Fibroblast of lung (primary cell): Measurements from ENCODE around the gene CSF1R. TPM values are rescaled to one million over a fixed set of nuclear protein-coding genes. Genes with fewer than 3 reads are reported as not detected.

ENCODE experiments used
- DNase-seq, 2 donors: peaks; one replicate each; pipeline versions ENCODE4 v3.0.0 to v3.0.0-alpha.2; 2010; ENCODE audit warnings: low read depth in 2 of 2
- H2AFZ ChIP-seq: 2 replicates; pipeline ENCODE4 v1.5.1; 2012; ENCODE audit warnings: low read length, control low read depth, inconsistent platforms
- H3K27ac ChIP-seq: 2 replicates; pipeline ENCODE4 v1.5.1; 2011; ENCODE audit warnings: low read length, control low read depth; ENCODE audit not compliant: insufficient read depth
- H3K27me3 ChIP-seq: 2 replicates; pipeline ENCODE4 v1.5.1; 2011; ENCODE audit warnings: mild to moderate bottlenecking, low read length; ENCODE audit not compliant: control insufficient read depth, insufficient read depth
- H3K36me3 ChIP-seq: 2 replicates; pipeline ENCODE4 v1.5.1; 2011; ENCODE audit warnings: low read length; ENCODE audit not compliant: control insufficient read depth, insufficient read depth
- H3K4me1 ChIP-seq: 2 replicates; pipeline ENCODE4 v1.5.1; 2011; ENCODE audit warnings: low read length; ENCODE audit not compliant: control insufficient read depth, insufficient read depth; ENCODE audit errors: extremely low read depth
- H3K4me2 ChIP-seq: 2 replicates; pipeline ENCODE4 v1.5.1; 2011; ENCODE audit warnings: low read length, control low read depth; ENCODE audit not compliant: insufficient read depth; ENCODE audit errors: extremely low read depth
- H3K4me3 ChIP-seq, 4 experiments: fragments of 200-600 bp in 1 of 4; sonication (generic) in 1 of 4; replicated peaks in 1 of 4; 2 replicates each; pipeline ENCODE4 v1.5.1; 2011 to 2016; ENCODE audit warnings: low read length in 4 of 4, low read depth in 3 of 4, mild to moderate bottlenecking in 3 of 4, control low read depth in 2 of 4, inconsistent platforms in 1 of 4, mixed read lengths in 1 of 4; ENCODE audit not compliant: insufficient read depth in 1 of 4; ENCODE audit errors: control extremely low read depth in 1 of 4
- H3K79me2 ChIP-seq: 2 replicates; pipeline ENCODE4 v1.5.1; 2012; ENCODE audit warnings: mild to moderate bottlenecking, low read length, inconsistent platforms; ENCODE audit not compliant: control insufficient read depth, insufficient read depth
- H3K9ac ChIP-seq: 2 replicates; pipeline ENCODE4 v1.5.1; 2011; ENCODE audit warnings: mild to moderate bottlenecking, low read length, control low read depth; ENCODE audit not compliant: insufficient read depth
- H3K9me3 ChIP-seq: 2 replicates; pipeline ENCODE4 v1.5.1; 2012; ENCODE audit warnings: low read depth, low read length; ENCODE audit not compliant: control insufficient read depth, insufficient read depth
- H4K20me1 ChIP-seq: 2 replicates; pipeline ENCODE4 v1.5.1; 2011; ENCODE audit warnings: low read length; ENCODE audit not compliant: control insufficient read depth, insufficient read depth; ENCODE audit errors: extremely low read depth
- EZH2 ChIP-seq: IDR thresholded peaks from 2 replicates; pipeline ENCODE4 v1.5.1; 2012; ENCODE audit warnings: low read length, control low read depth, mild to moderate bottlenecking; ENCODE audit errors: missing control alignments
- polyA plus RNA-seq, 2 donors: library from polyadenylated mRNA; depleted of rRNA in 1 of 2; stranded (reverse) in 1 of 2; unstranded in 1 of 2; fragments of >200 nt; gene quantifications; 2 replicates each; pipeline ENCODE4 v1.2.1, GENCODE V29; 2011 to 2012; ENCODE audit warnings: missing spikeins in 1 of 2
- total RNA-seq: library from RNA; depleted of rRNA; stranded (reverse); fragments of >200 nt; gene quantifications from 2 replicates; pipeline ENCODE4 v1.2.1, GENCODE V29; 2014
- TF ChIP-seq, protein P1 (sequence below), 2 donors: IDR thresholded peaks in 1 of 2; conservative IDR thresholded peaks in 1 of 2; 1 replicate in 1 of 2; 2 replicates in 1 of 2; pipeline ENCODE4 v1.5.1; 2011 to 2012; ENCODE audit warnings: low read length in 2 of 2, control low read depth in 1 of 2, inconsistent platforms in 1 of 2, low read depth in 1 of 2, mild to moderate bottlenecking in 1 of 2

Gene CSF1R
- total and polyA plus RNA-seq, 2 donors (not counting 1 experiment from before 2014, with no cell fraction given), result 0.07 TPM; not detected in 1

DNA sequence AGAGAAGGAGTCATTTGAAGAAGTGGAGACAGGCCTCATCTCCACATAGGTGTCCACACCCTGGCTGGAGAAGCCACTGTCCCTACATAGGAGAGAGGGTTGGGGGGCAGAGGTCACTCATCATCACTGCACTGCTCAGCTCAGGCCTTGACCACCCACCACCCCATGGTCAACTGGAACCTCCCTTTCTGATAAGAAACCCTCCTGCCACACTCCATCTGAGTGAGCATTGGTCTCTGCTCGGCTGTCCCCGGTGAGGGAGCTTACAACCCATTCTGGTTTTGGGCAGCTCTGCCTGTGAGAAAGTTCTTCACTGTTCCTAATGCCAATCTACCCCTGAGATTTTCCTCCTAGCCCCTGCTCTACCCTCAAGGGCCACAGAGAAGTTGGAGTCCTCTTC, 28.8 kb downstream of the CSF1R start:
- TF ChIP-seq EZH2, result no peak
- TF ChIP-seq, protein P1, sequence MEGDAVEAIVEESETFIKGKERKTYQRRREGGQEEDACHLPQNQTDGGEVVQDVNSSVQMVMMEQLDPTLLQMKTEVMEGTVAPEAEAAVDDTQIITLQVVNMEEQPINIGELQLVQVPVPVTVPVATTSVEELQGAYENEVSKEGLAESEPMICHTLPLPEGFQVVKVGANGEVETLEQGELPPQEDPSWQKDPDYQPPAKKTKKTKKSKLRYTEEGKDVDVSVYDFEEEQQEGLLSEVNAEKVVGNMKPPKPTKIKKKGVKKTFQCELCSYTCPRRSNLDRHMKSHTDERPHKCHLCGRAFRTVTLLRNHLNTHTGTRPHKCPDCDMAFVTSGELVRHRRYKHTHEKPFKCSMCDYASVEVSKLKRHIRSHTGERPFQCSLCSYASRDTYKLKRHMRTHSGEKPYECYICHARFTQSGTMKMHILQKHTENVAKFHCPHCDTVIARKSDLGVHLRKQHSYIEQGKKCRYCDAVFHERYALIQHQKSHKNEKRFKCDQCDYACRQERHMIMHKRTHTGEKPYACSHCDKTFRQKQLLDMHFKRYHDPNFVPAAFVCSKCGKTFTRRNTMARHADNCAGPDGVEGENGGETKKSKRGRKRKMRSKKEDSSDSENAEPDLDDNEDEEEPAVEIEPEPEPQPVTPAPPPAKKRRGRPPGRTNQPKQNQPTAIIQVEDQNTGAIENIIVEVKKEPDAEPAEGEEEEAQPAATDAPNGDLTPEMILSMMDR (conservative IDR thresholded peaks at IDR 0.05 in 1 of 2, IDR thresholded peaks at IDR 0.05 in 1 of 2; ENCODE audit: low read depth in 1 of 2, low read length in 2 of 2), result no peak
- H2AFZ ChIP-seq, result no peak overlapping the region
- no peak overlapping the region for H3K9ac ChIP-seq
- no peak overlapping the region for H3K4me2 ChIP-seq
- no peaks in the 10 kb centered on the region for H3K79me2 ChIP-seq
- H4K20me1 ChIP-seq, result no peaks in the 10 kb centered on the region
- peaks cover 2% of the 10 kb centered on the region for H3K36me3 ChIP-seq
- no peak for DNase-seq
- H3K27ac ChIP-seq, result no peak overlapping the region
- H3K4me3 ChIP-seq, result no peak overlapping the region
- no peaks in the 10 kb centered on the region for H3K27me3 ChIP-seq
- H3K9me3 ChIP-seq, result no peaks in the 10 kb centered on the region
- peaks cover 11% of the 10 kb centered on the region for H3K4me1 ChIP-seq

DNA sequence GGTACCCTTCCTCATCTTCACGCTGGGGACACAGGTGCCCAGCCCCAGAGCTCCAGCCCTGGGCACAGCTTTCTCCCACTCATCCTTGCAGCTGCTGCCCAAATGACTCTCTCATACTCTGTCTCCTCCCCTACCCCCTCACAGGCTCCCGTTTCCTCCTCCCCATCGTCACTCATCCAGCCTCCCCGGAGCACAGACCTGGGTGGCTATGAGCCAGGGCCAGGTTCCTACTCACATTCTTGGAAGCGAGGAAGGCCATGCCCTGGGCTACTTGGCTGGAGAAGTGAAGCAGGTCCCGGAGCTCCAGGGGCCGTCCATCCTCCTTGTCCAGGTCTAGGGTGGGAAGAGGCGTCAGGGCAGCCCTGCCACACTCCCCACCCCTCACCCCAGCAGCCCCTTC, 29.3 kb downstream of the CSF1R start:
- Histone ChIP-seq H3K9ac (no peak overlapping the region), H3K36me3 (peaks cover 6% of the 10 kb centered on the region), H3K9me3 (no peaks in the 10 kb centered on the region), H2AFZ (no peak overlapping the region), H3K27me3 (no peaks in the 10 kb centered on the region), H3K4me1 (peaks cover 12% of the 10 kb centered on the region), H3K79me2 (no peaks in the 10 kb centered on the region), H3K4me2 (no peak overlapping the region), H3K4me3 (no peak overlapping the region), H3K27ac (no peak overlapping the region), H4K20me1 (no peaks in the 10 kb centered on the region)
- no peak for DNase-seq
- no peak for TF ChIP-seq EZH2
- TF ChIP-seq, protein P1 (conservative IDR thresholded peaks at IDR 0.05 in 1 of 2, IDR thresholded peaks at IDR 0.05 in 1 of 2; ENCODE audit: low read depth in 1 of 2, low read length in 2 of 2), result no peak

- Histone ChIP-seq H2AFZ (no peak overlapping the region), H3K9me3 (no peaks in the 10 kb centered on the region), H3K27me3 (no peaks in the 10 kb centered on the region), H3K4me1 (peaks cover 12% of the 10 kb centered on the region), H4K20me1 (no peaks in the 10 kb centered on the region), H3K79me2 (no peaks in the 10 kb centered on the region), H3K4me3 (no peak overlapping the region), H3K9ac (no peak overlapping the region), H3K36me3 (peaks cover 15% of the 10 kb centered on the region), H3K4me2 (no peak overlapping the region), H3K27ac (no peak overlapping the region)
- no peak for DNase-seq
- no peak for TF ChIP-seq EZH2
- TF ChIP-seq, protein P1 (conservative IDR thresholded peaks at IDR 0.05 in 1 of 2, IDR thresholded peaks at IDR 0.05 in 1 of 2; ENCODE audit: low read depth in 1 of 2, low read length in 2 of 2), result no peak
Measured at GRCh38 chr5:150056075-150056443, 30.3 kb downstream of the CSF1R start.
